Neural cell (in vitro differentiated cells): ENCODE results near the gene TLE7.

Experiments
- CTCF ChIP-seq: fragments of 450-650 bp; IDR thresholded peaks from 2 replicates; pipeline ENCODE4 v1.5.1; 2014; ENCODE audit warnings: antibody characterized with exemption, mild to moderate bottlenecking, moderate library complexity; ENCODE audit not compliant: poor library complexity, severe bottlenecking
- EP300 ChIP-seq: fragments of 450-650 bp; conservative IDR thresholded peaks from 2 replicates; pipeline ENCODE4 v1.6.1; 2014; ENCODE audit warnings: antibody characterized with exemption, mild to moderate bottlenecking, moderate library complexity; ENCODE audit not compliant: poor library complexity, severe bottlenecking
- TAF1 ChIP-seq: IDR thresholded peaks from 2 replicates; pipeline ENCODE4 v1.6.1; 2012; ENCODE audit warnings: low read depth

DNA sequence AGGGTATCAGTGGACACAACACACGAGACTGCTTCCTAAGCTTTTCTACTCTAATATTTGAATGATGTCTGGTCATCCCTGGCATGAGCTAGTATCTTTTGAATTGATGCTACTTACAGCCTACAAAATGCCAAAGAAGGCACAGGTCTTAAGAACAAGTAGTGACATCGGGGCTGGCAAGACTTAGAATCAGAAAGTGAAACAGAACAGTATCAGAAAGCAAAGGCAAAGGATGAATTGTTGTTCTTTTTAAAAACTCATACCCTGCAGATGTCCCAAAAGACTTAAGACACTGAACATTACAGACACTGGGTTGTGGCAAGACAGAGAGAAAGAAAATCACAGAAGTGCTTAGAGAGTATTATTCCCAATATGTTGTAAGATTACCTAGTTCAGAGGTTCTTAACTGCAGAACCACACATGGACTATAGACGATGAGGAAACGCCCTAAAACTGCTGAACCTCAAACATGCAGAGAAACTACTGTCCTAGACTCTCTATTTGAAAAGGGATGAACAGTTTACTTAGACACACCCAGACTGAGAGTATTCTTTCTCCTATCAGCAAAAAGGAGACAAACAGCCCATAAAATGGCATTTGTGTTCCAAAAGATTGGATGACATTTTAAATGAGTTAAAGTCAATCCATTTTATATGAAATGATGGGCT is 34.7 kb upstream of the TLE7 start:
- no peak for TF ChIP-seq CTCF
- no peak for TF ChIP-seq TAF1
- TF ChIP-seq EP300 = no peak
